Transverse colon (tissue), 4 donors: Measurements from ENCODE around the gene RPS14.

Source experiments
- CTCF ChIP-seq, 5 experiments: fragments of 200-600 bp in 3 of 5; fragments of 450-650 bp in 2 of 5; sonication (generic) in 3 of 5; IDR thresholded peaks; 1 replicate in 2 of 5; 2 replicates in 3 of 5; pipeline ENCODE4 v1.5.1; 2016 to 2017; ENCODE audit warnings: antibody characterized with exemption in 5 of 5, inconsistent platforms in 3 of 5, mild to moderate bottlenecking in 2 of 5, moderate library complexity in 1 of 5
- POLR2A ChIP-seq: fragments of 450-650 bp; IDR thresholded peaks from one replicate; pipeline ENCODE4 v1.6.1; 2016; ENCODE audit warnings: antibody characterized with exemption, mild to moderate bottlenecking, moderate library complexity
- POLR2AphosphoS5 ChIP-seq, 3 donors: sonication (generic); formaldehyde crosslinking; IDR thresholded peaks; one replicate each; pipeline ENCODE4 v1.6.1; 2016; ENCODE audit warnings: antibody characterized with exemption in 3 of 3

DNA sequence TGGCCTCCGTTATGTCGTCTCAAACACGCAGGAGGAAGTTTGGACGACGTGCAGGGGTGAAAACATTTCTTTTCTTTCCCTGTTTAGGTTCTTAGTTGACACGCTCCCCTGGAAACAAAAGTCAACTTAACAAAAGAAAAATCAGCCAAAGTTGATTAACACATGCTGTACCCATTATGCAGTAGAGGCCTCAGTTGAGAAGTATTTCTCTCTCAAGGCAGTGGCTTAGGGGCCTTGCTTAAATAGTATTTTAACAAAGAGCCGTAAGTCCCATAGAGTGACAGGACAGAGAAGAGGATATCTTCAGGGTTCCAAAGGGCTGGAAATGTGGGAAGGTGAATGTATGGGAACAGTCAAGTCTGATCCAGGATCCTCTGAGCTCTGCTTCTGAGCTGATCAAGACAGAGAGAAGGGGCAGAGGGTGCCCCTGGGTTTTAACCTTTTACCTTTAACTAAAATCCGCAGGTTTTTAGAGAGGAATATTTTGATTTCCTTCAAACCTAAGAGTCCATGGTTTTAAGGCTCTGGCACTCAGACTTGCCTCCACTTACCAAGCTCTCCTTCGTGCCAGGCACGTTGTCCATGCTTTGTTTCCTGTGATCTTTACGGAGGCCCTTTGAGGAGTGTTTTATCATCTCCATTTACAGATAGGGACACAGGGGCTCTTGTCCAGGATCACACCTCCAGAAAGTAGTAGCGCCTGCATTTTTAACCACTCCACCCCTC is 36.2 kb downstream of the RPS14 start:
- TF ChIP-seq POLR2AphosphoS5 (IDR thresholded peaks at IDR 0.05) (no peak), CTCF (IDR thresholded peaks at IDR 0.05) (no peak), POLR2A (no peak)
